ENCODE measurements around the gene AQP1. TPM values are rescaled to one million over a fixed set of nuclear protein-coding genes. Genes with fewer than 3 reads are reported as not detected.

Gene AQP1
- total RNA-seq, 1 donor from 2014 or later, result 2.5 TPM

DNA sequence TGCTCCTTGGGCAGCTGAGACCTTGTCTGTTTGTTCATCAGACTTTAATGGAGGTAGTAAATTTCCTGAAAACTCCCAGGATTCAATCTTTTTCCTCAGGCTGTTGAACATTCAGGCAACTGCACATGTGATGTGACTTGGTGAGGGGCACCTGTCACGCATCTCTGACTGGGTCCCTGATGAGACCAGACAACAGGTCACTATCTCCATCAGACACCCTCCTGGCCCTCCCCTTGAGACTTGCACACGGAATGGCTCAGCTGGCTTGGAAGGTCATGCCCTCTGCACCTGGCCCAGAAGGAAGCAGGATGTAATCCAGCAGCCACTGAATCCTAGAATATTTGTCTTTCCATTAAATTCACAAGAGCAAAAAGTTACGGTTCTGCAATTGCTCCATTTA is 15.9 kb downstream of the AQP1 start:
- H3K36me3 ChIP-seq (ENCODE audit: control insufficient read depth, insufficient read depth, low read length), result no peaks in the 10 kb centered on the region
- H3K4me3 ChIP-seq (ENCODE audit: low read depth, low read length), result no peak overlapping the region
- H3K27me3 ChIP-seq (ENCODE audit: control insufficient read depth, insufficient read depth, low read length), result no peaks in the 10 kb centered on the region
- TF ChIP-seq, protein P1, sequence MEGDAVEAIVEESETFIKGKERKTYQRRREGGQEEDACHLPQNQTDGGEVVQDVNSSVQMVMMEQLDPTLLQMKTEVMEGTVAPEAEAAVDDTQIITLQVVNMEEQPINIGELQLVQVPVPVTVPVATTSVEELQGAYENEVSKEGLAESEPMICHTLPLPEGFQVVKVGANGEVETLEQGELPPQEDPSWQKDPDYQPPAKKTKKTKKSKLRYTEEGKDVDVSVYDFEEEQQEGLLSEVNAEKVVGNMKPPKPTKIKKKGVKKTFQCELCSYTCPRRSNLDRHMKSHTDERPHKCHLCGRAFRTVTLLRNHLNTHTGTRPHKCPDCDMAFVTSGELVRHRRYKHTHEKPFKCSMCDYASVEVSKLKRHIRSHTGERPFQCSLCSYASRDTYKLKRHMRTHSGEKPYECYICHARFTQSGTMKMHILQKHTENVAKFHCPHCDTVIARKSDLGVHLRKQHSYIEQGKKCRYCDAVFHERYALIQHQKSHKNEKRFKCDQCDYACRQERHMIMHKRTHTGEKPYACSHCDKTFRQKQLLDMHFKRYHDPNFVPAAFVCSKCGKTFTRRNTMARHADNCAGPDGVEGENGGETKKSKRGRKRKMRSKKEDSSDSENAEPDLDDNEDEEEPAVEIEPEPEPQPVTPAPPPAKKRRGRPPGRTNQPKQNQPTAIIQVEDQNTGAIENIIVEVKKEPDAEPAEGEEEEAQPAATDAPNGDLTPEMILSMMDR (IDR thresholded peaks at IDR 0.05; ENCODE audit: insufficient read depth, low read length, poor library complexity, severe bottlenecking), result no peak
- no peak for DNase-seq (ENCODE audit: low read depth)

DNA sequence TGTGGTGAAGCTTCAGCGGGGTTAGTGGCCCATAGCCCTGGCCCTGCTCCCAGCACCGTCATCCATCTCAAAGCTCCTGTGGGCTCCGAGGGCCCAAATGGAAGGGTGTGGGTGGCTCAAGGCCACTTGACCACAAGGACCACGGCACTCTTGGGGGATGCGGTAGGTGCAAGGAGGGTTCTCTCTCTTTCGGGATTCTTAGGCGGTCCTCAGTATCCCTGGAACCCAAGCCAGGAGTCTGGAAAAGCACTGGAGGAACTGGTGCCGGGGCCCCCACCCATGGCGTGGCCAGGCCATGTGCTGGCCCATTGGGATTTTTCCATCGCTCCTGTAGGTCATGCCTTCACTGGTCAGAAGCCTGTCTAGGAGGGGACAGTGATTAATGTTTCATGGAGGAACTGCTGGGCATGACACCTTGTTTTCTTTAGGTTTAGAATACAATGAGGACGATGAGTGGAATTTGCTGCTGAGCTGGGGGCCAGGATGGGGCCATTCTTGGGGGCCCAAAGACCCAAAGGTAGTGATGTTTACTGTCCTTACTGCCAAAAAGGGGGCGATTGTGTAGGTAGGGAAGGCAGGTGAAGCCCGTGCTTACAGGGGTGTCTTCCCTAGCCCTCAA is 16.7 kb downstream of the AQP1 start:
- TF ChIP-seq, protein P1 (IDR thresholded peaks at IDR 0.05; ENCODE audit: insufficient read depth, low read length, poor library complexity, severe bottlenecking), result no peak

DNA sequence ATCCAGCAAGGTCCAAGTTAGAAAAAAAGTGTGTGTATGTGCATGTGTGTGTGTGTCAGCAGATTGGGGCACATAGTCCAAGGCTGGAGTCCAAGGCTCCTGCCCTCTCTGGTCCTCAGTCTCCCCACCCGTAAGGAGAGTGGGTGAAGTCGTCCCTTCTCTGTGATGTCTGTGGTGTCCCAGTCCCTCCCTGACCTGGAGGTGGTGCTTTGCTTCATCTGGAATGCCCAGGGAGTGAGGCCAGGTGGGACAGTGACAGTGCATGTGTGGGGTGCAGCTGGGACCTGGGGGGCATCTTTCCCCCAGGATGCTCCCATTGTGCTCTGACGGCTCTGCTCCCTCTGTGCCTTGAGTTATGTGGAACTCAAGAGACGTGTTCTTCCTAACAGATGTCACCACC is 18.0 kb downstream of the AQP1 start:
- Histone ChIP-seq H3K4me3 (ENCODE audit: low read depth, low read length) (no peak overlapping the region), H3K36me3 (ENCODE audit: control insufficient read depth, insufficient read depth, low read length) (no peaks in the 10 kb centered on the region), H3K27me3 (ENCODE audit: control insufficient read depth, insufficient read depth, low read length) (no peaks in the 10 kb centered on the region)
- no peak for DNase-seq (ENCODE audit: low read depth)
- TF ChIP-seq, protein P1 (IDR thresholded peaks at IDR 0.05; ENCODE audit: insufficient read depth, low read length, poor library complexity, severe bottlenecking), result no peak

More for the DNA sequence above, 16.7 kb downstream of the AQP1 start:
- H3K27me3 ChIP-seq (ENCODE audit: control insufficient read depth, insufficient read depth, low read length), result no peaks in the 10 kb centered on the region
- H3K4me3 ChIP-seq (ENCODE audit: low read depth, low read length), result no peak overlapping the region
- no peak for DNase-seq (ENCODE audit: low read depth)
- H3K36me3 ChIP-seq (ENCODE audit: control insufficient read depth, insufficient read depth, low read length), result no peaks in the 10 kb centered on the region

DNA sequence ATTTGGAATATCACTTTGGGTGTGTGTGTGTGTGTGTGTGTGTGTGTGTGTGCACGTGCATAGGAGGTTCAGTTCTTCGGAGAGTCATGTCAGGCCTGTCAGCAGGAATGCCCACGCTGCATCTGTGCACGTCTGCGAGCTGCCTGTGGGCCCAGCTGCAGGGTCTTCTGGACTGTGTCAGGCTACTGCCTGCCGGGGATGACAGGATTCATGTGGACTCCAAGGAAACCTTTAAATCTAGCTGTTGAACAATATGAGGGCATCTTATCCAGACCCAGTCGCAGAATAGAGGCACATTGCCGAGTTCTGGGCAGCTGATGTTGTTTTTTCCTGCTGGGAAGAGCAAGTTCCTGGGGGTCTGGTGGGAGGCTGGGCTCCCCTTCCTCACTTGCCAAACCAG is 19.0 kb downstream of the AQP1 start:
- Histone ChIP-seq H3K4me3 (ENCODE audit: low read depth, low read length) (no peak overlapping the region), H3K27me3 (ENCODE audit: control insufficient read depth, insufficient read depth, low read length) (no peaks in the 10 kb centered on the region), H3K36me3 (ENCODE audit: control insufficient read depth, insufficient read depth, low read length) (no peaks in the 10 kb centered on the region)
- TF ChIP-seq, protein P1 (IDR thresholded peaks at IDR 0.05; ENCODE audit: insufficient read depth, low read length, poor library complexity, severe bottlenecking), result no peak
- DNase-seq (ENCODE audit: low read depth), result no peak

DNA sequence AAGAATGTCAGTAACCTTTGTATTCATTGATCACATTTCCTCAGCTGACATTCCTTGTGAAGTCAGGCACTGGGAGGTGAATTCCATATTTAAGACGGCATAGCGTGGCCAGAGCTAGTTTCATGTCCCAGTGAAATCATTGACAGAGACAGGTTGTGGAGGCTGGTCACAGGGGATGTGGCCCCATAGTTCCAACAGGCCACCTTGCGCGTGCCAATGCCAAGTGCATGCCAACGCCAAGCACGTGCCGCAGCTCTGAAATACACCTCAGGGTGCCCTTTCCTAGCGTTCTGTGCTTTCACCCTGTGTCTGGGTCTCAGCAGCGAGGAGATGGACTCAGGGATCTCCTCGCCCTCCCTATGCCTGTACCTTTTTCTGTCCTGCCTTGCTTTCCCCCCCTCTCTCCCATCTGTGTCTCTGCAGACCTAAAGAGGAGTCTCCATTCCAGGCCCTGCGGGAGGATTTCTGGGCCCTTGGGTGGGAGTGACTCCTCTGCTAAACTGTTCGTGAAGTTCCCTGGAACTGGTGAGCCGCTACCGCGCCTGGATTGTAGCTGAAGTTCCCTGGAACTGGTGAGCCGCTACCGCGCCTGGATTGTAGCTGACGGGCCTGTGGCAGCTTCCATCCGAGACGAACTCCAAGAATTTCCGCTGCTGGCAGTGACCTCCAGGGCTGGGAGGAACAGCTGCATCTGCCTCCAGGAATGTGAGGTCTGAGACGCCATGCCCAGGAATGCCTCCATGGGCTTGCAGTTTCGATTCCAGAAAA is 19.7 kb downstream of the AQP1 start:
- Histone ChIP-seq H3K4me3 (ENCODE audit: low read depth, low read length) (no peak overlapping the region), H3K27me3 (ENCODE audit: control insufficient read depth, insufficient read depth, low read length) (no peaks in the 10 kb centered on the region), H3K36me3 (ENCODE audit: control insufficient read depth, insufficient read depth, low read length) (no peaks in the 10 kb centered on the region)
- TF ChIP-seq, protein P1 (IDR thresholded peaks at IDR 0.05; ENCODE audit: insufficient read depth, low read length, poor library complexity, severe bottlenecking), result no peak
- peak; percentile 39 for DNase-seq (ENCODE audit: low read depth)

Measured in kidney epithelial cell (primary cell).